Mesenchymal stem cell (in vitro differentiated cells and primary cell): ENCODE measurements around the gene BCKDHA.

Experiments used
- DNase-seq: peaks from one replicate; pipeline ENCODE4 v3.0.0-alpha.2; 2013
- H2AFZ ChIP-seq: one replicate; pipeline ENCODE4 v1.6.1; 2013; ENCODE audit warnings: low read depth, mild to moderate bottlenecking, control low read depth, inconsistent platforms, low read length, moderate library complexity
- H2AK5ac ChIP-seq: 2 replicates; pipeline ENCODE4 v1.6.1; 2013; ENCODE audit warnings: low read length, moderate library complexity, mild to moderate bottlenecking, inconsistent platforms; ENCODE audit not compliant: severe bottlenecking
- H2BK120ac ChIP-seq: one replicate; pipeline ENCODE4 v1.6.1; 2013; ENCODE audit warnings: low read depth, mild to moderate bottlenecking, inconsistent platforms, low read length, moderate library complexity
- H2BK12ac ChIP-seq, 2 experiments: one replicate each; pipeline ENCODE4 v1.6.1; 2013; ENCODE audit warnings: inconsistent platforms in 2 of 2, low read length in 2 of 2, mild to moderate bottlenecking in 2 of 2, moderate library complexity in 2 of 2, control low read depth in 1 of 2
- H2BK15ac ChIP-seq: one replicate; pipeline ENCODE4 v1.6.1; 2013; ENCODE audit warnings: mild to moderate bottlenecking, low read depth, inconsistent platforms; ENCODE audit not compliant: poor library complexity, severe bottlenecking
- H2BK5ac ChIP-seq: 2 replicates; pipeline ENCODE4 v1.6.1; 2013; ENCODE audit warnings: low read depth, mild to moderate bottlenecking, low read length, control low read depth, inconsistent platforms; ENCODE audit not compliant: poor library complexity, severe bottlenecking
- H3K14ac ChIP-seq, 2 experiments: one replicate each; pipeline ENCODE4 v1.6.1; 2013; ENCODE audit warnings: inconsistent platforms in 2 of 2, low read length in 2 of 2, control low read depth in 1 of 2, mild to moderate bottlenecking in 1 of 2, moderate library complexity in 1 of 2
- H3K18ac ChIP-seq, 2 experiments: one replicate each; pipeline ENCODE4 v1.6.1; 2013; ENCODE audit warnings: inconsistent platforms in 2 of 2, low read length in 2 of 2, control low read depth in 1 of 2, low read depth in 1 of 2, mild to moderate bottlenecking in 1 of 2
- H3K23ac ChIP-seq, 2 experiments: one replicate each; pipeline ENCODE4 v1.6.1; 2013; ENCODE audit warnings: inconsistent platforms in 2 of 2, low read length in 2 of 2, mild to moderate bottlenecking in 2 of 2, moderate library complexity in 2 of 2, control low read depth in 1 of 2
- H3K27ac ChIP-seq: 2 replicates; pipeline ENCODE4 v1.5.1; 2013; ENCODE audit warnings: mild to moderate bottlenecking, moderate library complexity, low read length, control low read depth, inconsistent platforms; ENCODE audit not compliant: poor library complexity, severe bottlenecking
- H3K27me3 ChIP-seq, 2 experiments: 2 replicates each; pipeline versions ENCODE4 v1.6.1 to v1.7.0; 2013; ENCODE audit warnings: low read length in 2 of 2, mild to moderate bottlenecking in 2 of 2, moderate library complexity in 2 of 2, control low read depth in 1 of 2, inconsistent platforms in 1 of 2; ENCODE audit not compliant: control insufficient read depth in 1 of 2, insufficient read depth in 1 of 2
- H3K36me3 ChIP-seq, 2 experiments: 2 replicates each; pipeline versions ENCODE4 v1.6.1 to v1.7.0; 2013; ENCODE audit warnings: low read length in 2 of 2, control low read depth in 1 of 2, inconsistent platforms in 1 of 2, low read depth in 1 of 2, mild to moderate bottlenecking in 1 of 2; ENCODE audit not compliant: insufficient read depth in 2 of 2, control insufficient read depth in 1 of 2
- H3K4ac ChIP-seq, 2 experiments: one replicate each; pipeline ENCODE4 v1.6.1; 2013; ENCODE audit warnings: inconsistent platforms in 2 of 2, low read length in 2 of 2, mild to moderate bottlenecking in 2 of 2, moderate library complexity in 2 of 2, control low read depth in 1 of 2, low read depth in 1 of 2
- H3K4me1 ChIP-seq: 2 replicates; pipeline ENCODE4 v1.6.1; 2013; ENCODE audit warnings: low read depth, low read length, control low read depth; ENCODE audit not compliant: control insufficient read depth, insufficient read depth
- H3K4me2 ChIP-seq: 2 replicates; pipeline ENCODE4 v1.6.1; 2013; ENCODE audit warnings: low read length, mild to moderate bottlenecking, inconsistent platforms; ENCODE audit not compliant: poor library complexity, severe bottlenecking
- H3K4me3 ChIP-seq, 2 experiments: 2 replicates each; pipeline versions ENCODE4 v1.5.1 to v1.7.0; 2013; ENCODE audit warnings: low read length in 2 of 2, mild to moderate bottlenecking in 2 of 2, control low read depth in 1 of 2, low read depth in 1 of 2; ENCODE audit not compliant: insufficient read depth in 1 of 2
- H3K79me1 ChIP-seq: replicated peaks from 2 replicates; pipeline ENCODE4 v1.6.1; 2013; ENCODE audit warnings: mild to moderate bottlenecking, control low read depth, low read length, inconsistent platforms; ENCODE audit not compliant: poor library complexity, severe bottlenecking
- H3K9ac ChIP-seq: 2 replicates; pipeline ENCODE4 v1.7.0; 2013; ENCODE audit warnings: mild to moderate bottlenecking, low read length, moderate library complexity
- H3K9me3 ChIP-seq: 2 replicates; pipeline ENCODE4 v1.7.0; 2013; ENCODE audit warnings: mild to moderate bottlenecking, low read length; ENCODE audit not compliant: control insufficient read depth
- H4K8ac ChIP-seq: one replicate; pipeline ENCODE4 v1.6.1; 2013; ENCODE audit warnings: inconsistent platforms, mild to moderate bottlenecking, low read length, moderate library complexity
- H4K91ac ChIP-seq: one replicate; pipeline ENCODE4 v1.6.1; 2013; ENCODE audit warnings: mild to moderate bottlenecking, low read length, inconsistent platforms
- WGBS: methylation state at CpG from one replicate; pipeline ENCODE4 v1.1.7; 2013; ENCODE audit warnings: mixed read lengths; 5-methylcytosine and 5-hydroxymethylcytosine counted together

Gene BCKDHA

GRCh38 chr19:41424335-41425173 lies 26.9 kb downstream of the BCKDHA start:
- Histone ChIP-seq H3K23ac (no peak overlapping the region), H4K91ac (no peak overlapping the region), H2AFZ (no peak overlapping the region), H2BK5ac (no peak overlapping the region), H3K79me1 (peaks cover 6% of the 10 kb centered on the region), H3K14ac (no peak overlapping the region), H3K36me3 (peaks cover 56 to 66% of the 10 kb centered on the region in 2 experiments), H3K4ac (no peak overlapping the region), H3K9ac (no peak overlapping the region), H2BK15ac (no peak overlapping the region), H3K9me3 (no peaks in the 10 kb centered on the region), H3K4me3 (no peak overlapping the region), H3K4me1 (peaks cover 31% of the 10 kb centered on the region), H3K4me2 (no peak overlapping the region), H3K27ac (no peak overlapping the region), H3K27me3 (no peaks in the 10 kb centered on the region), H4K8ac (no peak overlapping the region), H3K18ac (no peak overlapping the region), H2AK5ac (no peak overlapping the region), H2BK12ac (no peak overlapping the region), H2BK120ac (no peak overlapping the region)
- WGBS, result 95% methylated on average over 17 of the region's 21 CpGs
- no peak for DNase-seq

GRCh38 chr19:41425174-41426115 lies 27.8 kb downstream of the BCKDHA start:
- H2AFZ ChIP-seq, result no peak overlapping the region
- no peak for DNase-seq
- H3K4me1 ChIP-seq, result peaks cover 31% of the 10 kb centered on the region
- no peak overlapping the region for H3K9ac ChIP-seq
- H3K14ac ChIP-seq, result no peak overlapping the region
- no peak overlapping the region for H2BK5ac ChIP-seq
- peaks cover 6% of the 10 kb centered on the region for H3K79me1 ChIP-seq
- no peak overlapping the region for H3K23ac ChIP-seq
- no peak overlapping the region for H4K8ac ChIP-seq
- H3K27ac ChIP-seq, result no peak overlapping the region
- H3K4ac ChIP-seq, result no peak overlapping the region
- H3K18ac ChIP-seq, result no peak overlapping the region
- H2BK12ac ChIP-seq, result no peak overlapping the region
- peaks cover 47 to 62% of the 10 kb centered on the region in 2 experiments for H3K36me3 ChIP-seq
- no peak overlapping the region for H3K4me3 ChIP-seq
- no peak overlapping the region for H3K4me2 ChIP-seq
- no peak overlapping the region for H2AK5ac ChIP-seq
- no peak overlapping the region for H2BK120ac ChIP-seq
- no peak overlapping the region for H2BK15ac ChIP-seq
- H3K9me3 ChIP-seq, result no peaks in the 10 kb centered on the region
- H4K91ac ChIP-seq, result no peak overlapping the region
- no peaks in the 10 kb centered on the region for H3K27me3 ChIP-seq
- 93% methylated on average over 28 of the region's 28 CpGs for WGBS

GRCh38 chr19:41426116-41426841 lies 28.7 kb downstream of the BCKDHA start:
- peak overlapping the region; percentile 71 for H3K4me2 ChIP-seq
- peaks cover 34% of the 10 kb centered on the region for H3K4me1 ChIP-seq
- H2AFZ ChIP-seq, result no peak overlapping the region
- H3K9ac ChIP-seq, result peak overlapping the region; percentile 96
- peak overlapping the region in 1 of 2 experiments; percentile 56 for H3K18ac ChIP-seq
- H3K27me3 ChIP-seq, result no peaks in the 10 kb centered on the region
- peaks cover 47 to 57% of the 10 kb centered on the region in 2 experiments for H3K36me3 ChIP-seq
- no peak overlapping the region for H2BK120ac ChIP-seq
- H2AK5ac ChIP-seq, result no peak overlapping the region
- H2BK15ac ChIP-seq, result peak overlapping the region; percentile 39
- H3K4ac ChIP-seq, result peak overlapping the region; percentile 1 to 64
- H3K79me1 ChIP-seq, result peaks cover 6% of the 10 kb centered on the region
- no peaks in the 10 kb centered on the region for H3K9me3 ChIP-seq
- no peak overlapping the region for H3K27ac ChIP-seq
- no peak overlapping the region for H2BK5ac ChIP-seq
- DNase-seq, result no peak
- no peak overlapping the region for H4K8ac ChIP-seq
- no peak overlapping the region for H4K91ac ChIP-seq
- peak overlapping the region in 1 of 2 experiments; percentile 15 for H2BK12ac ChIP-seq
- WGBS, result 92% methylated on average over 33 of the region's 36 CpGs
- H3K14ac ChIP-seq, result no peak overlapping the region
- peak overlapping the region in 1 of 2 experiments; percentile 92 for H3K4me3 ChIP-seq
- H3K23ac ChIP-seq, result no peak overlapping the region
